SK-N-SH treated with all-trans-retinoic acid at 6 μM for 48 hours (cell line): ENCODE results near the gene FRAS1.

ENCODE experiments used
- ATAC-seq: fragments of 200-7000 bp; cut with Tn5 transposase; 3 replicates; pipeline ENCODE4 v1.9.1; 2020; ENCODE audit warnings: mild to moderate bottlenecking, moderate library complexity
- ARNTL ChIP-seq: fragments of 450-650 bp; formaldehyde crosslinking; IDR thresholded peaks from 2 replicates; pipeline ENCODE4 v1.5.0; 2020; ENCODE audit warnings: low read depth, mild to moderate bottlenecking, moderate library complexity, borderline replicate concordance
- BACH2 ChIP-seq: fragments of 250-450 bp; sonication (Bioruptor Pico); IDR thresholded peaks from 2 replicates; pipeline ENCODE4 v1.9.0; 2021; ENCODE audit warnings: mild to moderate bottlenecking, borderline replicate concordance
- CSDC2 ChIP-seq: fragments of 250-450 bp; sonication (Bioruptor Pico); IDR thresholded peaks from 2 replicates; pipeline ENCODE4 v1.5.0; 2020; ENCODE audit warnings: mild to moderate bottlenecking, moderate library complexity
- ESRRG ChIP-seq: fragments of 250-450 bp; sonication (Bioruptor Pico); IDR thresholded peaks from 2 replicates; pipeline ENCODE4 v1.6.1; 2021; ENCODE audit warnings: mild to moderate bottlenecking
- GLIS3 ChIP-seq: fragments of 250-450 bp; sonication (Bioruptor Pico); IDR thresholded peaks from 2 replicates; pipeline ENCODE4 v1.5.0; 2020; ENCODE audit warnings: mild to moderate bottlenecking, moderate library complexity
- OSR1 ChIP-seq: fragments of 250-450 bp; sonication (Bioruptor Pico); IDR thresholded peaks from 2 replicates; pipeline ENCODE4 v1.8.0; 2022; ENCODE audit warnings: moderate library complexity, mild to moderate bottlenecking, inconsistent platforms
- PPARA ChIP-seq: fragments of 250-450 bp; sonication (Bioruptor Pico); IDR thresholded peaks from 2 replicates; pipeline ENCODE4 v1.5.0; 2020; ENCODE audit warnings: mild to moderate bottlenecking, borderline replicate concordance
- RARB ChIP-seq: fragments of 250-450 bp; sonication (Bioruptor Pico); IDR thresholded peaks from 2 replicates; pipeline ENCODE4 v1.8.0; 2021; ENCODE audit warnings: mild to moderate bottlenecking, moderate library complexity
- SNAI2 ChIP-seq: fragments of 250-450 bp; sonication (Bioruptor Pico); IDR thresholded peaks from 2 replicates; pipeline ENCODE4 v1.5.0; 2020; ENCODE audit warnings: mild to moderate bottlenecking, moderate library complexity
- TCF4 ChIP-seq: fragments of 250-450 bp; sonication (Bioruptor Pico); IDR thresholded peaks from 2 replicates; pipeline ENCODE4 v1.8.0; 2021; ENCODE audit warnings: mild to moderate bottlenecking, moderate library complexity, borderline replicate concordance
- TOX ChIP-seq: fragments of 250-450 bp; sonication (Bioruptor Pico); IDR thresholded peaks from 2 replicates; pipeline ENCODE4 v1.8.0; 2021; ENCODE audit warnings: mild to moderate bottlenecking, moderate library complexity, borderline replicate concordance
- ZC3H10 ChIP-seq: fragments of 250-450 bp; sonication (Bioruptor Pico); IDR thresholded peaks from 2 replicates; pipeline ENCODE4 v1.5.1; 2021; ENCODE audit warnings: mild to moderate bottlenecking, moderate library complexity
- ZFP30 ChIP-seq: fragments of 450-650 bp; formaldehyde crosslinking; IDR thresholded peaks from 2 replicates; pipeline ENCODE4 v1.5.0; 2022; ENCODE audit warnings: mild to moderate bottlenecking, moderate library complexity
- ZNF565 ChIP-seq: fragments of 450-650 bp; formaldehyde crosslinking; conservative IDR thresholded peaks from 2 replicates; pipeline ENCODE4 v1.5.0; 2020; ENCODE audit warnings: low read depth, mild to moderate bottlenecking, moderate library complexity
- ZNF70 ChIP-seq: fragments of 450-650 bp; formaldehyde crosslinking; IDR thresholded peaks from 2 replicates; pipeline ENCODE4 v1.5.0; 2020; ENCODE audit warnings: mild to moderate bottlenecking, moderate library complexity
- ZNF8 ChIP-seq: fragments of 450-650 bp; formaldehyde crosslinking; IDR thresholded peaks from 2 replicates; pipeline ENCODE4 v1.5.0; 2020; ENCODE audit warnings: mild to moderate bottlenecking, moderate library complexity
- TF ChIP-seq, protein P1 (sequence below): fragments of 250-450 bp; sonication (Bioruptor Pico); IDR thresholded peaks from 2 replicates; pipeline ENCODE4 v1.5.0; 2020; ENCODE audit warnings: mild to moderate bottlenecking, moderate library complexity
- TF ChIP-seq, protein P2 (sequence below): fragments of 250-450 bp; sonication (Bioruptor Pico); IDR thresholded peaks from 2 replicates; pipeline ENCODE4 v1.8.0; 2021; ENCODE audit warnings: low read depth, mild to moderate bottlenecking, moderate library complexity, borderline replicate concordance
- TF ChIP-seq, protein P3 (sequence below): fragments of 250-450 bp; sonication (Bioruptor Pico); IDR thresholded peaks from 2 replicates; pipeline ENCODE4 v1.5.1; 2020; ENCODE audit warnings: low read depth, mild to moderate bottlenecking, moderate library complexity
- TF ChIP-seq, protein P4 (sequence below): fragments of 250-450 bp; sonication (Bioruptor Pico); IDR thresholded peaks from 2 replicates; pipeline ENCODE4 v1.5.1; 2021; ENCODE audit warnings: mild to moderate bottlenecking, moderate library complexity

Gene FRAS1

DNA sequence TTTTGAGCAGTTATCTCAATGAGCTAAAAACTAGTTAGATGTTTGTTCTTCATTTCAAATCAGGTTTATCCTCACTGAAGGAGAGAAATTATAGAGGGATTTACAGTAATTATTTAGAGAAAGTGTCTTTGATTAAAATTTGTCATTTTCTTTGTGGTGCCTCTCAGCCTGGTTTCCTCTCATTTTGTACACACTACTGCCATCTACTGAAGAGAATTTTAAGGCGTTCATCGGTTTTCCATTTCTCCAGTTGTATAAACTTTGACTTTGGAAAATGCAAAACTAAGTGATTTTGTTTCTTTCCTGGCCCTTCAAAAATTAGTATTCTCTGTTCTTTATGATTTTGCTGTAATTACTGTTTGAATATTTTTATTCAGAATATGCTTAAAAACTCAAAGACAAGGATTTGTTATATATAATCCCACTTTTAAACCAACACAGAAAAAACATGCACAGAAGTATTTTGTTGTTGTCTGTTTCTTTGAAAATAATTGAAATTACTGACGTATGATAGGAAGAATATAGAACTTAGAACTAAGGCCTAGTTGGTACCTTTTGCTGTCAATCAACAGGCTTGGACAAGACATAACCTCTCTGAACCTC is 460.0 kb downstream of the FRAS1 start:
- TF ChIP-seq GLIS3 (CRISPR knock-in tag): no peak
- TF ChIP-seq ZNF565 (CRISPR knock-in tag): no peak
- TF ChIP-seq BACH2 (CRISPR knock-in tag): no peak
- TF ChIP-seq, protein P1, sequence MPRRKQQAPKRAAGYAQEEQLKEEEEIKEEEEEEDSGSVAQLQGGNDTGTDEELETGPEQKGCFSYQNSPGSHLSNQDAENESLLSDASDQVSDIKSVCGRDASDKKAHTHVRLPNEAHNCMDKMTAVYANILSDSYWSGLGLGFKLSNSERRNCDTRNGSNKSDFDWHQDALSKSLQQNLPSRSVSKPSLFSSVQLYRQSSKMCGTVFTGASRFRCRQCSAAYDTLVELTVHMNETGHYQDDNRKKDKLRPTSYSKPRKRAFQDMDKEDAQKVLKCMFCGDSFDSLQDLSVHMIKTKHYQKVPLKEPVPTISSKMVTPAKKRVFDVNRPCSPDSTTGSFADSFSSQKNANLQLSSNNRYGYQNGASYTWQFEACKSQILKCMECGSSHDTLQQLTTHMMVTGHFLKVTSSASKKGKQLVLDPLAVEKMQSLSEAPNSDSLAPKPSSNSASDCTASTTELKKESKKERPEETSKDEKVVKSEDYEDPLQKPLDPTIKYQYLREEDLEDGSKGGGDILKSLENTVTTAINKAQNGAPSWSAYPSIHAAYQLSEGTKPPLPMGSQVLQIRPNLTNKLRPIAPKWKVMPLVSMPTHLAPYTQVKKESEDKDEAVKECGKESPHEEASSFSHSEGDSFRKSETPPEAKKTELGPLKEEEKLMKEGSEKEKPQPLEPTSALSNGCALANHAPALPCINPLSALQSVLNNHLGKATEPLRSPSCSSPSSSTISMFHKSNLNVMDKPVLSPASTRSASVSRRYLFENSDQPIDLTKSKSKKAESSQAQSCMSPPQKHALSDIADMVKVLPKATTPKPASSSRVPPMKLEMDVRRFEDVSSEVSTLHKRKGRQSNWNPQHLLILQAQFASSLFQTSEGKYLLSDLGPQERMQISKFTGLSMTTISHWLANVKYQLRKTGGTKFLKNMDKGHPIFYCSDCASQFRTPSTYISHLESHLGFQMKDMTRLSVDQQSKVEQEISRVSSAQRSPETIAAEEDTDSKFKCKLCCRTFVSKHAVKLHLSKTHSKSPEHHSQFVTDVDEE (CRISPR knock-in tag): no peak
- TF ChIP-seq ZNF8 (CRISPR knock-in tag): no peak
- no peak for TF ChIP-seq RARB (CRISPR knock-in tag)
- TF ChIP-seq, protein P2, sequence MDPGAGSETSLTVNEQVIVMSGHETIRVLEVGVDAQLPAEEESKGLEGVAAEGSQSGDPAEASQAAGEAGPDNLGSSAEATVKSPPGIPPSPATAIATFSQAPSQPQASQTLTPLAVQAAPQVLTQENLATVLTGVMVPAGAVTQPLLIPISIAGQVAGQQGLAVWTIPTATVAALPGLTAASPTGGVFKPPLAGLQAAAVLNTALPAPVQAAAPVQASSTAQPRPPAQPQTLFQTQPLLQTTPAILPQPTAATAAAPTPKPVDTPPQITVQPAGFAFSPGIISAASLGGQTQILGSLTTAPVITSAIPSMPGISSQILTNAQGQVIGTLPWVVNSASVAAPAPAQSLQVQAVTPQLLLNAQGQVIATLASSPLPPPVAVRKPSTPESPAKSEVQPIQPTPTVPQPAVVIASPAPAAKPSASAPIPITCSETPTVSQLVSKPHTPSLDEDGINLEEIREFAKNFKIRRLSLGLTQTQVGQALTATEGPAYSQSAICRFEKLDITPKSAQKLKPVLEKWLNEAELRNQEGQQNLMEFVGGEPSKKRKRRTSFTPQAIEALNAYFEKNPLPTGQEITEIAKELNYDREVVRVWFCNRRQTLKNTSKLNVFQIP (CRISPR knock-in tag): no peak
- TF ChIP-seq TCF4: no peak
- TF ChIP-seq, protein P3, sequence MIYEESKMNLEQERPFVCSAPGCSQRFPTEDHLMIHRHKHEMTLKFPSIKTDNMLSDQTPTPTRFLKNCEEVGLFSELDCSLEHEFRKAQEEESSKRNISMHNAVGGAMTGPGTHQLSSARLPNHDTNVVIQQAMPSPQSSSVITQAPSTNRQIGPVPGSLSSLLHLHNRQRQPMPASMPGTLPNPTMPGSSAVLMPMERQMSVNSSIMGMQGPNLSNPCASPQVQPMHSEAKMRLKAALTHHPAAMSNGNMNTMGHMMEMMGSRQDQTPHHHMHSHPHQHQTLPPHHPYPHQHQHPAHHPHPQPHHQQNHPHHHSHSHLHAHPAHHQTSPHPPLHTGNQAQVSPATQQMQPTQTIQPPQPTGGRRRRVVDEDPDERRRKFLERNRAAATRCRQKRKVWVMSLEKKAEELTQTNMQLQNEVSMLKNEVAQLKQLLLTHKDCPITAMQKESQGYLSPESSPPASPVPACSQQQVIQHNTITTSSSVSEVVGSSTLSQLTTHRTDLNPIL (CRISPR knock-in tag): no peak
- TF ChIP-seq OSR1 (CRISPR knock-in tag): no peak
- no peak for TF ChIP-seq ARNTL (CRISPR knock-in tag)
- no peak for TF ChIP-seq ZC3H10 (CRISPR knock-in tag)
- TF ChIP-seq, protein P4, sequence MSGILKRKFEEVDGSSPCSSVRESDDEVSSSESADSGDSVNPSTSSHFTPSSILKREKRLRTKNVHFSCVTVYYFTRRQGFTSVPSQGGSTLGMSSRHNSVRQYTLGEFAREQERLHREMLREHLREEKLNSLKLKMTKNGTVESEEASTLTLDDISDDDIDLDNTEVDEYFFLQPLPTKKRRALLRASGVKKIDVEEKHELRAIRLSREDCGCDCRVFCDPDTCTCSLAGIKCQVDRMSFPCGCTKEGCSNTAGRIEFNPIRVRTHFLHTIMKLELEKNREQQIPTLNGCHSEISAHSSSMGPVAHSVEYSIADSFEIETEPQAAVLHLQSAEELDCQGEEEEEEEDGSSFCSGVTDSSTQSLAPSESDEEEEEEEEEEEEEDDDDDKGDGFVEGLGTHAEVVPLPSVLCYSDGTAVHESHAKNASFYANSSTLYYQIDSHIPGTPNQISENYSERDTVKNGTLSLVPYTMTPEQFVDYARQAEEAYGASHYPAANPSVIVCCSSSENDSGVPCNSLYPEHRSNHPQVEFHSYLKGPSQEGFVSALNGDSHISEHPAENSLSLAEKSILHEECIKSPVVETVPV: no peak
- TF ChIP-seq SNAI2 (CRISPR knock-in tag): no peak
- TF ChIP-seq TOX: no peak
- TF ChIP-seq CSDC2 (CRISPR knock-in tag): no peak
- no peak for TF ChIP-seq ESRRG
- no peak for TF ChIP-seq PPARA (CRISPR knock-in tag)
- no peak for TF ChIP-seq ZFP30 (CRISPR knock-in tag)
- ATAC-seq: peak; percentile 57; the same call in 2 of the 3 replicates

DNA sequence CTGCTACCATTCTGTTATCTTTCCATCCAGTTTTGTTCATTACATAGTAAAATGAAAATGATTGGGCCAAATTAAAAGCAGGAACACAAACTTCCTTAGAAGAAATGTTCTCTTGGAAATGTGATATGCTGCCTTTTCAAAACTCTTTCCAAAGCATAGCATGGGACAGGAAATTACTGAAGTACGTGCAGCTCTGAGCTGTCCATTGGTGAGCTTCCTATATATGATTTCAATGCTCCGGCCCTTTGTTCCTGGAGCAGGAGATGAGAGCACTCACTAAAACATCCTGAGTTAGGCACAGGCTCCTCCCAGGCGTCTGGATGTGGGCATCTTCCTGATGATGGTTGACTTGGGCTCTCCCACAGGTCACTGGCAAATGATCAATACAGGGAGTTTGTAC is 461.4 kb downstream of the FRAS1 start:
- TF ChIP-seq, protein P3 (CRISPR knock-in tag): no peak
- TF ChIP-seq PPARA (CRISPR knock-in tag) (no peak), ZNF70 (no peak)
- TF ChIP-seq, all 23 proteins: peak for 0

DNA sequence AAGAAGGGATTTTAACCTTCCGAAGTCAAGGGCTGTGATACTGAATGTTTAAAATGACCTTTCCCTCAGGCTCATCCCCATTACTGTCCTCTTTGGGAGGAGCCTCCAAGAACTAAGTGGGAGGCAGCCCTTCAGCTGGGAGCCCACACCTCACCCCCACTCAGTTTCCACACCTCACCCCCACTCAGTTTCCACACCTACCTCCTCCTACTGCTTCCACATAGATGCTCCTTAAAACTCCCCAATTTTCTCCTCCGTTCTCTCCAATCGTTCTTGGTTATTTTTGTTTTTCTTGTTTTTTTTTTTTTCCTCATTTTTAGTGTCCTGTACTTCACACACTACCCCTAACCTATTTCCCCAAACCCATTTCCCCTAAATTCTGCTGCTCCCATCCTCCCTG is 462.8 kb downstream of the FRAS1 start:
- no peak for ATAC-seq
- TF ChIP-seq, protein P3 (CRISPR knock-in tag): no peak
- no peak for TF ChIP-seq ZNF70
- TF ChIP-seq GLIS3 (CRISPR knock-in tag): no peak
- TF ChIP-seq ESRRG: no peak
- TF ChIP-seq ZNF8 (CRISPR knock-in tag): no peak
- TF ChIP-seq, protein P1 (CRISPR knock-in tag): no peak
- TF ChIP-seq, protein P2 (CRISPR knock-in tag): no peak

More for the DNA sequence above, 461.4 kb downstream of the FRAS1 start:
- ATAC-seq: peak; percentile 44; the same call in 2 of the 3 replicates
